IMR-90 (cell line): Measurements from ENCODE around the gene ERCC4. TPM values are rescaled to one million over a fixed set of nuclear protein-coding genes. Genes with fewer than 3 reads are reported as not detected.

Source experiments
- ATAC-seq: fragments of 200-7000 bp; cut with Tn5 transposase; 2 replicates; pipeline ENCODE4 v1.9.1; 2020; ENCODE audit warnings: low read depth, mild to moderate bottlenecking, moderate library complexity
- BruUV-seq: library from RNA; stranded (reverse); fragments of 400-500 nt; replicated peaks from 2 replicates; lab custom pipeline; 2021; lab: Mats Ljungman, UMichigan
- CTCF ChIA-PET: fragments of 300-600 bp; formaldehyde crosslinking; extraction: SDS; loops from one replicate; lab custom pipeline; 2021; ENCODE audit warnings: antibody characterized with exemption; lab: Yijun Ruan, JAX
- POLR2A ChIA-PET: fragments of 300-600 bp; sonication (Branson Sonifier 250); formaldehyde crosslinking; loops from one replicate; lab custom pipeline; 2022; ENCODE audit warnings: antibody characterized with exemption; ENCODE audit not compliant: unreplicated experiment; lab: Charles Lee
- DNase-seq: peaks from one replicate; pipeline ENCODE4 v3.0.0; 2013
- H2AFZ ChIP-seq: replicated peaks from 2 replicates; pipeline ENCODE3; 2013; ENCODE audit warnings: low read length, mild to moderate bottlenecking; ENCODE audit not compliant: poor library complexity
- H2AK5ac ChIP-seq: 2 replicates; pipeline ENCODE4 v1.6.1; 2013; ENCODE audit warnings: low read depth, low read length, inconsistent platforms
- H2AK9ac ChIP-seq: replicated peaks from 2 replicates; pipeline ENCODE3; 2013; ENCODE audit warnings: mild to moderate bottlenecking, low read depth, low read length, moderate library complexity; ENCODE audit not compliant: poor library complexity
- H2BK120ac ChIP-seq: 2 replicates; pipeline ENCODE4 v1.6.1; 2013; ENCODE audit warnings: low read depth, low read length, inconsistent platforms
- H2BK15ac ChIP-seq: 3 replicates; pipeline ENCODE4 v1.6.1; 2013; ENCODE audit warnings: low read depth, low read length, inconsistent platforms
- H2BK20ac ChIP-seq: 2 replicates; pipeline ENCODE4 v1.6.1; 2013; ENCODE audit warnings: low read depth, mild to moderate bottlenecking, inconsistent platforms, low read length, moderate library complexity
- H2BK5ac ChIP-seq: 2 replicates; pipeline ENCODE4 v1.6.1; 2013; ENCODE audit warnings: mild to moderate bottlenecking, low read depth, low read length, inconsistent platforms; ENCODE audit not compliant: poor library complexity, severe bottlenecking
- H3K14ac ChIP-seq: replicated peaks from 2 replicates; pipeline ENCODE4 v1.6.1; 2013; ENCODE audit warnings: low read depth, low read length, inconsistent platforms
- H3K18ac ChIP-seq: 2 replicates; pipeline ENCODE4 v1.6.1; 2013; ENCODE audit warnings: low read depth, low read length, control low read depth
- H3K23ac ChIP-seq: 2 replicates; pipeline ENCODE4 v1.6.1; 2013; ENCODE audit warnings: low read depth, low read length, inconsistent platforms
- H3K27ac ChIP-seq: 2 replicates; pipeline ENCODE4 v1.5.1; 2013; ENCODE audit warnings: mild to moderate bottlenecking, control low read depth, low read length; ENCODE audit not compliant: insufficient read depth
- H3K27me3 ChIP-seq: 2 replicates; pipeline ENCODE4 v1.6.1; 2013; ENCODE audit warnings: low read length; ENCODE audit not compliant: control insufficient read depth, insufficient read depth
- H3K36me3 ChIP-seq: 2 replicates; pipeline ENCODE4 v1.6.1; 2013; ENCODE audit warnings: low read length, mixed read lengths; ENCODE audit not compliant: control insufficient read depth, insufficient read depth
- H3K4ac ChIP-seq: 2 replicates; pipeline ENCODE4 v1.6.1; 2013; ENCODE audit warnings: low read depth, low read length, inconsistent platforms
- H3K4me1 ChIP-seq: 2 replicates; pipeline ENCODE4 v1.6.1; 2013; ENCODE audit warnings: low read length, mixed read lengths; ENCODE audit not compliant: control insufficient read depth, insufficient read depth
- H3K4me2 ChIP-seq: 2 replicates; pipeline ENCODE4 v1.6.1; 2013; ENCODE audit warnings: low read depth, mild to moderate bottlenecking, control low read depth, low read length, moderate library complexity
- H3K4me3 ChIP-seq: 2 replicates; pipeline ENCODE4 v1.5.1; 2013; ENCODE audit warnings: low read depth, mild to moderate bottlenecking, control low read depth, low read length, moderate library complexity; ENCODE audit not compliant: insufficient read depth
- H3K56ac ChIP-seq: 2 replicates; pipeline ENCODE4 v1.6.1; 2013; ENCODE audit warnings: low read length, inconsistent platforms; ENCODE audit not compliant: insufficient read depth; ENCODE audit errors: extremely low read depth
- H3K79me1 ChIP-seq, 2 experiments: 2 replicates each; pipeline ENCODE4 v1.6.1; 2013; ENCODE audit warnings: low read length in 2 of 2, inconsistent platforms in 1 of 2, low read depth in 1 of 2
- H3K9ac ChIP-seq: 2 replicates; pipeline ENCODE4 v1.6.1; 2013; ENCODE audit warnings: low read depth, low read length, control low read depth
- H3K9me1 ChIP-seq: 2 replicates; pipeline ENCODE4 v1.6.1; 2013; ENCODE audit warnings: low read length, inconsistent platforms; ENCODE audit not compliant: insufficient read depth
- H3K9me3 ChIP-seq: 2 replicates; pipeline ENCODE4 v1.6.1; 2013; ENCODE audit warnings: low read length; ENCODE audit not compliant: control insufficient read depth, insufficient read depth
- H4K20me1 ChIP-seq: 2 replicates; pipeline ENCODE4 v1.6.1; 2013; ENCODE audit warnings: low read length, inconsistent platforms; ENCODE audit not compliant: insufficient read depth
- H4K5ac ChIP-seq: 2 replicates; pipeline ENCODE4 v1.6.1; 2013; ENCODE audit warnings: mild to moderate bottlenecking, low read depth, low read length, control low read depth
- H4K8ac ChIP-seq, 2 experiments: 2 replicates each; pipeline ENCODE4 v1.6.1; 2013; ENCODE audit warnings: low read depth in 2 of 2, low read length in 2 of 2, control low read depth in 1 of 2, inconsistent platforms in 1 of 2
- H4K91ac ChIP-seq: 2 replicates; pipeline ENCODE4 v1.6.1; 2013; ENCODE audit warnings: low read depth, low read length, inconsistent platforms; ENCODE audit not compliant: insufficient read depth
- BHLHE40 ChIP-seq: fragments of 150-350 bp; IDR thresholded peaks from 2 replicates; pipeline ENCODE4 v1.6.1; 2016; ENCODE audit warnings: mild to moderate bottlenecking, low read depth, low read length
- CHD1 ChIP-seq: IDR thresholded peaks from 2 replicates; pipeline ENCODE4 v1.6.1; 2012; ENCODE audit warnings: low read depth, low read length, improper control_type of control experiment
- ELK1 ChIP-seq: fragments of 150-350 bp; IDR thresholded peaks from 2 replicates; pipeline ENCODE4 v1.6.1; 2016; ENCODE audit warnings: low read depth, mild to moderate bottlenecking, low read length, moderate library complexity, borderline replicate concordance
- FOS ChIP-seq: fragments of 150-350 bp; IDR thresholded peaks from 2 replicates; pipeline ENCODE4 v1.6.1; 2016; ENCODE audit warnings: low read depth, low read length
- MAFK ChIP-seq: IDR thresholded peaks from 2 replicates; pipeline ENCODE4 v1.6.1; 2012; ENCODE audit warnings: low read depth, low read length, improper control_type of control experiment
- MAZ ChIP-seq: IDR thresholded peaks from 2 replicates; pipeline ENCODE4 v1.6.1; 2012; ENCODE audit warnings: low read depth, mild to moderate bottlenecking, low read length, improper control_type of control experiment, moderate library complexity, borderline replicate concordance
- MXI1 ChIP-seq: IDR thresholded peaks from 2 replicates; pipeline ENCODE4 v1.6.1; 2012; ENCODE audit warnings: low read depth, mild to moderate bottlenecking, low read length, moderate library complexity, borderline replicate concordance
- POLR2A ChIP-seq: IDR thresholded peaks from 2 replicates; pipeline ENCODE4 v1.6.1; 2012; ENCODE audit warnings: mild to moderate bottlenecking, low read depth, low read length
- RAD21 ChIP-seq: IDR thresholded peaks from 2 replicates; pipeline ENCODE4 v1.6.1; 2012; ENCODE audit warnings: low read length, improper control_type of control experiment
- RCOR1 ChIP-seq: IDR thresholded peaks from 2 replicates; pipeline ENCODE4 v1.6.1; 2012; ENCODE audit warnings: mild to moderate bottlenecking, low read length, improper control_type of control experiment; ENCODE audit not compliant: insufficient replicate concordance
- SMC3 ChIP-seq: fragments of 150-350 bp; IDR thresholded peaks from 2 replicates; pipeline ENCODE4 v1.6.1; 2016; ENCODE audit warnings: low read depth, mild to moderate bottlenecking, antibody characterized with exemption, low read length, moderate library complexity
- WGBS, 2 experiments: methylation state at CpG; one replicate each; pipeline versions ENCODE4 v1.1.5 to v1.1.7; 2013; ENCODE audit warnings: missing lambda C conversion rate in 2 of 2; ENCODE audit not compliant: insufficient read length in 1 of 2; ENCODE audit errors: extremely low coverage in 2 of 2; 5-methylcytosine and 5-hydroxymethylcytosine counted together
- dilution Hi-C: fragments of 300-500 bp; cut with HindIII; formaldehyde crosslinking; loops from one replicate; pipeline ENCODE4 v1.14.3; 2018; ENCODE audit warnings: low sequenced_read_pairs; ENCODE audit not compliant: unreplicated experiment
- in situ Hi-C: fragments of 300-500 bp; cut with MboI; formaldehyde crosslinking; loops from 3 replicates; pipeline ENCODE4 v1.14.3; 2019; ENCODE audit warnings: low sequenced_read_pairs, inconsistent platforms, mixed read lengths
- intact Hi-C: fragments of 100-400 bp; cut with micrococcal nuclease; formaldehyde crosslinking; loops from 2 replicates; pipeline ENCODE4 v1.10.0; 2022
- polyA plus RNA-seq, 3 experiments: library from polyadenylated mRNA; depleted of rRNA; stranded (reverse); fragments of >200 nt; gene quantifications; 2 replicates each; pipeline ENCODE4 v1.2.3, GENCODE V29; 2012; ENCODE audit warnings: low replicate concordance in 1 of 3
- total RNA-seq: library from RNA; depleted of rRNA; stranded (reverse); fragments of >200 nt; gene quantifications from 2 replicates; pipeline ENCODE4 v1.2.3, GENCODE V29; 2012
- TF ChIP-seq, protein P1 (sequence below): fragments of 150-350 bp; IDR thresholded peaks from 2 replicates; pipeline ENCODE4 v1.6.1; 2017; ENCODE audit warnings: mild to moderate bottlenecking, antibody characterized with exemption, low read length, low read depth
- TF ChIP-seq, protein P2 (sequence below): conservative IDR thresholded peaks from 2 replicates; pipeline ENCODE4 v1.5.1; 2012; ENCODE audit warnings: mild to moderate bottlenecking, low read depth, low read length, improper control_type of control experiment

The ERCC4 gene
- total and polyA plus RNA-seq, 2 of the 4 experiments (the other 2 are of a cell fraction), result 2.9 to 19.2 TPM

DNA sequence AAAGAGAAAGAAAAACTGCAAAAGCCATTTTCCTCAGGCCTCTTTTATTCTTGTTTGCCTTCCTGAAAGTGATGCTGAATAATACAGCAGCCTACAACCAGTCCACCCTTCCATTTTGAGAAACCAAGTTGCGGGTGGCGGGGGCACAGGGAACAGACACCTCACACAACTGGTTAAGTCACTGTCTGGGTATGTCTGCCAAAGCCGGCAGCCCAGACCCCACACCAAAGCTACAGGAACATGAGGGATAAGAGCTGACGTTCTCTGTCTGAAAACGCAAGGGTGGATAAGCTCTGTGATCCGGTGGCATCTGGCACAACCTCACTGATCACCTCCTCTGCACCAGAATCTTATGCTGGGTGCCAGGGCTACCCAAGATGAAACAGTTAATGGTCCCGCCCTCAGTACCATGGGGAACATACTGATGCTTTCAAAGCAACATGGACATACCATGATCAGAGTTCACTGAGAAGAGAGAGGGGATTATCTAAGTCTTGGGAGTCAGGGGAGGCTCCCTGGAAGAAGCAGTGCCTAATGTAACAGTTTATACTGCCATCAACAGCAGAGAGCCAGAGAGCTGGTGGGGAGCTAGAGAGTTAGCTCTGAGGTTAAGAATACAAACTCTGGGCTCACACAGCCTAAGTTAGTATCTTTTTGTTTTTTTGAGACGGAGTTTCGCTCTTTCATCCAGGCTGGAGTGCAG is 53.5 kb downstream of the ERCC4 start:
- Histone ChIP-seq H3K36me3 (no peaks in the 10 kb centered on the region), H2BK5ac (no peak overlapping the region), H3K9me1 (no peaks in the 10 kb centered on the region), H3K14ac (no peak overlapping the region), H3K56ac (no peak overlapping the region), H3K18ac (no peak overlapping the region), H2AK9ac (no peak overlapping the region), H3K9ac (no peak overlapping the region), H3K4ac (no peak overlapping the region), H2BK15ac (no peak overlapping the region), H4K20me1 (no peaks in the 10 kb centered on the region), H2BK120ac (no peak overlapping the region), H3K27ac (no peak overlapping the region), H3K79me1 (no peaks in the 10 kb centered on the region), H3K27me3 (no peaks in the 10 kb centered on the region; the same call in none of the 2 replicates), H4K5ac (no peak overlapping the region), H3K4me2 (no peak overlapping the region), H3K23ac (no peak overlapping the region), H3K4me3 (no peak overlapping the region), H3K4me1 (no peaks in the 10 kb centered on the region), H3K9me3 (no peaks in the 10 kb centered on the region), H4K8ac (no peak overlapping the region), H2AFZ (no peak overlapping the region), H2BK20ac (no peak overlapping the region), H2AK5ac (no peak overlapping the region), H4K91ac (no peak overlapping the region)
- dilution Hi-C loops, result no loop called here
- DNase-seq, result no peak
- no TSS peak for BruUV-seq
- POLR2A ChIA-PET, result no interaction called here
- in situ Hi-C loops, result no loop called here
- no CpG with 5 or more reads among the region's 9 CpGs for WGBS, 2 experiments
- intact Hi-C loops, result no loop called here
- CTCF ChIA-PET, result no interaction called here
- no peak for TF ChIP-seq CHD1
- TF ChIP-seq, protein P1, sequence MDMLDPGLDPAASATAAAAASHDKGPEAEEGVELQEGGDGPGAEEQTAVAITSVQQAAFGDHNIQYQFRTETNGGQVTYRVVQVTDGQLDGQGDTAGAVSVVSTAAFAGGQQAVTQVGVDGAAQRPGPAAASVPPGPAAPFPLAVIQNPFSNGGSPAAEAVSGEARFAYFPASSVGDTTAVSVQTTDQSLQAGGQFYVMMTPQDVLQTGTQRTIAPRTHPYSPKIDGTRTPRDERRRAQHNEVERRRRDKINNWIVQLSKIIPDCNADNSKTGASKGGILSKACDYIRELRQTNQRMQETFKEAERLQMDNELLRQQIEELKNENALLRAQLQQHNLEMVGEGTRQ, result no peak
- TF ChIP-seq POLR2A, result no peak
- no peak for TF ChIP-seq MAZ
- no peak for TF ChIP-seq MAFK
- no peak for TF ChIP-seq FOS
- no peak for TF ChIP-seq MXI1
- TF ChIP-seq ELK1, result no peak
- TF ChIP-seq BHLHE40, result no peak
- TF ChIP-seq RCOR1, result no peak
- no peak for TF ChIP-seq SMC3
- TF ChIP-seq, protein P2, sequence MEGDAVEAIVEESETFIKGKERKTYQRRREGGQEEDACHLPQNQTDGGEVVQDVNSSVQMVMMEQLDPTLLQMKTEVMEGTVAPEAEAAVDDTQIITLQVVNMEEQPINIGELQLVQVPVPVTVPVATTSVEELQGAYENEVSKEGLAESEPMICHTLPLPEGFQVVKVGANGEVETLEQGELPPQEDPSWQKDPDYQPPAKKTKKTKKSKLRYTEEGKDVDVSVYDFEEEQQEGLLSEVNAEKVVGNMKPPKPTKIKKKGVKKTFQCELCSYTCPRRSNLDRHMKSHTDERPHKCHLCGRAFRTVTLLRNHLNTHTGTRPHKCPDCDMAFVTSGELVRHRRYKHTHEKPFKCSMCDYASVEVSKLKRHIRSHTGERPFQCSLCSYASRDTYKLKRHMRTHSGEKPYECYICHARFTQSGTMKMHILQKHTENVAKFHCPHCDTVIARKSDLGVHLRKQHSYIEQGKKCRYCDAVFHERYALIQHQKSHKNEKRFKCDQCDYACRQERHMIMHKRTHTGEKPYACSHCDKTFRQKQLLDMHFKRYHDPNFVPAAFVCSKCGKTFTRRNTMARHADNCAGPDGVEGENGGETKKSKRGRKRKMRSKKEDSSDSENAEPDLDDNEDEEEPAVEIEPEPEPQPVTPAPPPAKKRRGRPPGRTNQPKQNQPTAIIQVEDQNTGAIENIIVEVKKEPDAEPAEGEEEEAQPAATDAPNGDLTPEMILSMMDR, result no peak
- no peak for TF ChIP-seq RAD21
- ATAC-seq, result no peak
